CD4-positive, alpha-beta T cell (primary cell): ENCODE data around the gene ZNF891. TPM values are rescaled to one million over a fixed set of nuclear protein-coding genes. Genes with fewer than 3 reads are reported as not detected.

Source experiments
- ATAC-seq: fragments of 200-7000 bp; cut with Tn5 transposase; one replicate; pipeline ENCODE4 v1.10.0; 2022; ENCODE audit warnings: mild to moderate bottlenecking; ENCODE audit not compliant: poor library complexity
- CTCF ChIA-PET: fragments of 350-600 bp; sonication (Branson Sonifier 250); formaldehyde crosslinking; loops from one replicate; lab custom pipeline; 2021; ENCODE audit warnings: antibody characterized with exemption, inconsistent platforms; lab: Charles Lee
- POLR2A ChIA-PET: fragments of 350-600 bp; sonication (Branson Sonifier 250); formaldehyde crosslinking; loops from one replicate; lab custom pipeline; 2021; ENCODE audit warnings: antibody characterized with exemption, inconsistent platforms; lab: Charles Lee
- DNase-seq, 14 experiments: peaks; one replicate each; pipeline ENCODE4 v3.0.0-alpha.2; 2013 to 2020; ENCODE audit warnings: mixed read lengths in 2 of 14
- H3K27ac ChIP-seq, 2 donors: one replicate each; pipeline versions ENCODE4 v1.5.1 to v1.7.0; 2013; ENCODE audit warnings: low read length in 2 of 2, low read depth in 1 of 2, mild to moderate bottlenecking in 1 of 2
- H3K27me3 ChIP-seq, 2 experiments: 1 replicate in 1 of 2; 2 replicates in 1 of 2; pipeline versions ENCODE4 v1.6.1 to v1.7.0; 2013; ENCODE audit warnings: low read length in 2 of 2, control low read depth in 1 of 2, mild to moderate bottlenecking in 1 of 2, moderate library complexity in 1 of 2; ENCODE audit not compliant: insufficient read depth in 2 of 2, control insufficient read depth in 1 of 2
- H3K36me3 ChIP-seq: one replicate; pipeline ENCODE4 v1.6.1; 2013; ENCODE audit warnings: low read length, control low read depth; ENCODE audit not compliant: insufficient read depth
- H3K4me1 ChIP-seq: one replicate; pipeline ENCODE4 v1.6.1; 2013; ENCODE audit warnings: low read length, control low read depth; ENCODE audit not compliant: insufficient read depth
- H3K4me3 ChIP-seq: one replicate; pipeline ENCODE4 v1.5.1; 2013; ENCODE audit warnings: mild to moderate bottlenecking, low read length, moderate library complexity
- H3K9me3 ChIP-seq, 2 experiments: 1 replicate in 1 of 2; 2 replicates in 1 of 2; pipeline versions ENCODE4 v1.6.1 to v1.7.0; 2013; ENCODE audit warnings: low read length in 2 of 2, mild to moderate bottlenecking in 2 of 2, control low read depth in 1 of 2, moderate library complexity in 1 of 2; ENCODE audit not compliant: control insufficient read depth in 1 of 2, insufficient read depth in 1 of 2
- H3K27ac Mint-ChIP-seq: one replicate; pipeline ENCODE4 v1.8.0; 2020; ENCODE audit warnings: mixed read lengths
- H3K27me3 Mint-ChIP-seq: one replicate; pipeline ENCODE4 v1.8.0; 2021; ENCODE audit warnings: mixed read lengths
- H3K36me3 Mint-ChIP-seq: one replicate; pipeline ENCODE4 v1.8.0; 2021; ENCODE audit warnings: low read depth, mixed read lengths
- H3K4me1 Mint-ChIP-seq: one replicate; pipeline ENCODE4 v1.8.0; 2021; ENCODE audit warnings: low read depth, mixed read lengths
- H3K4me3 Mint-ChIP-seq: one replicate; pipeline ENCODE4 v1.8.0; 2020; ENCODE audit warnings: mild to moderate bottlenecking, mixed read lengths
- H3K9me3 Mint-ChIP-seq: one replicate; pipeline ENCODE4 v1.8.0; 2020; ENCODE audit warnings: mixed read lengths
- CTCF ChIP-seq: fragments of 200-600 bp; IDR thresholded peaks from one replicate; pipeline ENCODE4 v1.8.0; 2022; ENCODE audit warnings: antibody characterized with exemption, mild to moderate bottlenecking
- intact Hi-C, 2 experiments: fragments of 100-400 bp; cut with DNase I in 1 of 2; cut with micrococcal nuclease in 1 of 2; formaldehyde crosslinking; loops; one replicate each; pipeline versions ENCODE4 v1.15.1 to v1.9.0; 2023 to 2025; cut with DNase I, micrococcal nuclease
- total RNA-seq, 174 experiments: library from RNA in 2 of 174; stranded (reverse) in 2 of 174; gene quantifications; one replicate each; pipeline ENCODE4 v1.2.3 and lab custom pipeline; 2021 to 2026

Gene ZNF891
- total RNA-seq, 2 experiments from 2014 or later, result 4.5 TPM

- H3K27ac Mint-ChIP-seq, result no peak overlapping the region
- no peaks in the 10 kb centered on the region for H3K4me1 Mint-ChIP-seq
- H3K36me3 Mint-ChIP-seq, result peaks cover 90% of the 10 kb centered on the region
- CTCF ChIA-PET, result no interaction called here
- no peaks in the 10 kb centered on the region for H3K27me3 Mint-ChIP-seq
- POLR2A ChIA-PET, result no interaction called here
- ATAC-seq (no peak), DNase-seq (no peak)
- H3K4me3 ChIP-seq, result no peak overlapping the region
- H3K27me3 ChIP-seq, result no peaks in the 10 kb centered on the region
- H3K27ac ChIP-seq, result no peak overlapping the region
- intact Hi-C loops, result loop anchor here in 1 of 2 experiments (5.0 kb wide), 1 partner anchor 140 kb away; no protein-coding TSS in a partner anchor
- no peak overlapping the region for H3K4me3 Mint-ChIP-seq
- peaks cover 48 to 100% of the 10 kb centered on the region in 2 experiments for H3K9me3 ChIP-seq
- no peaks in the 10 kb centered on the region for H3K4me1 ChIP-seq
- H3K9me3 Mint-ChIP-seq, result peaks cover 13% of the 10 kb centered on the region
- TF ChIP-seq CTCF, result no peak
- H3K36me3 ChIP-seq, result peaks cover 4% of the 10 kb centered on the region
Measured at GRCh38 chr12:133061954-133062353, 68.1 kb downstream of the ZNF891 start.

GRCh38 chr12:133058203-133059113 is 71.6 kb downstream of the ZNF891 start:
- Mint-ChIP-seq H3K9me3 (peaks cover 10% of the 10 kb centered on the region), H3K4me1 (no peaks in the 10 kb centered on the region), H3K27me3 (no peaks in the 10 kb centered on the region), H3K4me3 (no peak overlapping the region), H3K36me3 (peaks cover 92% of the 10 kb centered on the region), H3K27ac (no peak overlapping the region)
- Histone ChIP-seq H3K27ac (no peak overlapping the region), H3K4me3 (no peak overlapping the region), H3K4me1 (no peaks in the 10 kb centered on the region), H3K27me3 (no peaks in the 10 kb centered on the region), H3K36me3 (peaks cover 18% of the 10 kb centered on the region), H3K9me3 (peaks cover 28 to 82% of the 10 kb centered on the region in 2 experiments)
- POLR2A ChIA-PET, result interaction anchor here (0.7 to 1.5 kb wide), 2 partner anchors 22 to 23 kb away, joined by 3 read pairs; no protein-coding TSS in a partner anchor
- CTCF ChIA-PET, result no interaction called here
- intact Hi-C loops, result loop anchor here in 1 of 2 experiments (1.0 kb wide), 1 partner anchor 17 kb away; no protein-coding TSS in a partner anchor
- ATAC-seq (no peak), DNase-seq (peak in 1 of 14 experiments; percentile 7)
- TF ChIP-seq CTCF, result no peak

- Histone ChIP-seq H3K9me3 (peaks cover 28 to 82% of the 10 kb centered on the region in 2 experiments), H3K4me3 (no peak overlapping the region), H3K27ac (no peak overlapping the region), H3K27me3 (no peaks in the 10 kb centered on the region), H3K4me1 (no peaks in the 10 kb centered on the region), H3K36me3 (peaks cover 28% of the 10 kb centered on the region)
- ChIA-PET CTCF (no interaction called here), POLR2A (interaction anchor here (1.4 to 1.5 kb wide), 2 partner anchors 24 to 70 kb away, joined by 3 to 5 read pairs; no protein-coding TSS in a partner anchor)
- intact Hi-C loops, result no loop called here
- Mint-ChIP-seq H3K4me1 (no peaks in the 10 kb centered on the region), H3K9me3 (peaks cover 13% of the 10 kb centered on the region), H3K36me3 (peaks cover 92% of the 10 kb centered on the region), H3K27me3 (no peaks in the 10 kb centered on the region), H3K27ac (peak overlapping the region; percentile 28), H3K4me3 (no peak overlapping the region)
- DNase-seq, result no peak
- ATAC-seq, result no peak
- no peak for TF ChIP-seq CTCF
Measured at GRCh38 chr12:133057446-133057845, 72.6 kb downstream of the ZNF891 start.

Other genes with a start within 250 kb of the ZNF891 start
- 10 to 100 TPM; 75.1 to 85.6 TPM for gene CHFR, start 242.7 kb downstream of the ZNF891 start, total RNA-seq
- 1 to 10 TPM; 5.3 to 5.8 TPM for gene ZNF605, start 174.0 kb downstream of the ZNF891 start, total RNA-seq
- 10 to 100 TPM; 29.1 to 31.9 TPM for gene ZNF26, start 143.9 kb downstream of the ZNF891 start, total RNA-seq
- 10 to 100 TPM; 22.8 to 26.0 TPM for gene ZNF84, start 92.8 kb downstream of the ZNF891 start, total RNA-seq
- 1 to 10 TPM; 6.6 to 8.5 TPM for gene ZNF140, start 49.4 kb downstream of the ZNF891 start, total RNA-seq
- 10 to 100 TPM; 43.3 to 47.8 TPM for gene ZNF10, start 353 bp upstream of the ZNF891 start, total RNA-seq
- 10 to 100 TPM; 15.1 to 17.6 TPM for gene ZNF268, start 51.2 kb upstream of the ZNF891 start, total RNA-seq
- gene ANHX, start 105.6 kb upstream of the ZNF891 start, total RNA-seq, result not detected